GM18505 (cell line): ENCODE measurements around the gene UPF1.

Experiments used
- ATAC-seq: cut with Tn5 transposase; IDR thresholded peaks from one replicate; pipeline ENCODE4 v1.9.1; 2021; ENCODE audit not compliant: unreplicated experiment
- POLR2A ChIP-seq: IDR thresholded peaks from 4 replicates; pipeline ENCODE4 v1.6.1; 2011; ENCODE audit warnings: borderline replicate concordance; ENCODE audit not compliant: insufficient read depth, insufficient read length; ENCODE audit errors: extremely low read depth

The UPF1 gene

DNA sequence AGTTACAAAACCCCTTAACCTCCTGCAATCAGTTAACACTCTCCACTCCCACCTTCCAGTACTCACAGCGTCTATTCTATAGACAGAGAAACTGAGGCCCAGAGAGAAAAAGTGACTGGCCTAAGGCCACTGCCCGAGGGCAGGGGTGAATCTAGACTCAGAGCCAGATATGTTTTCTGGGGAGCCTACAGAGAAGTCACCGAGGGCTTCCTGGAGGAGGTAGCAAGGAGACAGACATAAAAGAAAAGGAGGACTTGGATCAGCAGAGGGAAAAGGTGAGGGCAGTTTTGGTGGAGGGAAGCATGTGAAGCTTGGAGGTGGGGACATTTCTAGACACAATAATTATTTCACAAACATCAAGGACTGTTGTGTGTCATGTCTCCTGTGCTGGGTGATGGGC is 39.1 kb upstream of the UPF1 start:
- TF ChIP-seq POLR2A: no peak
- no peak for ATAC-seq

DNA sequence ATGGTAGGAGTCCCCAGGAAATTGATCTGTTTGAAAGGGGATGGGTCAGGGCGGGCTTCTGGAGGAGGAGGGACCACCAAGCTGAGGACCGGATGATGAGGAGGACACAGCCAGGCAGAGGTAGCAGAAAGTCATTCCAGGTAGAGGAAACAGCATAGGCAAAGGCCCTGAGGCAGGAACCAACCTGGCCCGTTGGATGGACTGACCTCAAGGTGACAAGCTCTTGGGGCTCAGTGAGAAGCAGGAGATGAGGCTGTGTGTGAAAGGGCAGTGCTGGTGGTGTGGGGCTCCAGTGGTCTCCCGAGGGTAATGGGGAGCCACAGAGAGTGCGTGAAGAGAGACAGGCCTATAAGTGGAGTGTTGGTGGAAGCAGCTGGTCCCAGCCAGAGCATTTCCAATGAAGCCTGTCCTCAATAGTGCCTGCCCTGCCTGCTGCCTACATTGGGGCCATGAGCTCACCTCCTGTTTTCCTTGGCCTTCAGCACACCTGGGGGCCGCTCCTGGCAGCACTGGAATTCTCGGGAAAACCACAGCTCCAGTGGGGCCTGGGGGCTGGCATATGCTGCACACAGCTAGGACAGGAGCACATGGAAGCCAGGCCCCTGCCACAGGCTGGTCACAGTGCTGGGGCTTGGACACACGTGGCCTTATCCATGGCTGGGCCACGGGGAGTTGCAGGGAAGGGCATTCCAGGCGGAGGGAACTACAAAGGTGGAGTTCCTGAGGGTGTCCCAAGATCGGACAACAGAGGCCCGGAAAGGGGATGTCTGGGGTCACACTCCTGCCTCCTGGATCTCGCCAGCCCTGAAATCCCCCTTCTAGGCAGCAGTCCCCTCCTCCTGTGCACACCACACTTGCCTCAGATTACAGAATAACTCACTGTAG is 38.4 kb upstream of the UPF1 start:
- ATAC-seq: no peak
- TF ChIP-seq POLR2A: no peak

DNA sequence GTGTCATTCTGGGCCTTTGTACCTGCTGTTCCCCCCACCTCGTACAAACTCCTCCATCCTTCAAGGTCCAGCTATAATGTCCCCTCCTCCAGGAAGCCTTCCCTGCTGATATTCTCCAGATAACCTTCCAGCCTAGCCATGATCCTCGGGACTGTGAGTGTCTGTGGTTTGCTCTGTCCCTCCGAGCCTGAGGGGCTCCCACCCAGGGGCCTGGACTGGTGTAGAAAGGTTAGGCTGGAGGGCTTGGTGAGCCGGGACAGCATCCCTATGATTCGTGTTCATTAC is 37.8 kb upstream of the UPF1 start:
- TF ChIP-seq POLR2A: no peak
- no peak for ATAC-seq

DNA sequence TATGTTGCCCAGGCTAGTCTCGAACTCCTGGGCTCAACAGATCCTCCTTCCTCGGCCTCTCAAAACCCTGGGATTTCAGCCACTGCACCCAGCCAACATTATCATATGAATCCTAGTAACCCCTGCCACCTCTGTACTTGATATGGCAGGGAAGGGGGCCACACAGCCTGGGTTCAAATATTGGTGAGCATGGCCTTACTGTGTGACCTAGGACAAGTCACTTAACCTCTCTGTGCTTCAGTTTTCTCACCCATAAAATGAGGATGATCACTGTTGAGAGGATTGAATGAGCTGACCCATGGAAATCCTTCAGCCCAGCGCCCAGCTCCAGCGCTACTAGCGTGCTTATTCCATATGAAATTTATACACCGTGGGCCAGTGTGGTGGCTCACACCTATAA is 37.1 kb upstream of the UPF1 start:
- no peak for TF ChIP-seq POLR2A
- no peak for ATAC-seq

DNA sequence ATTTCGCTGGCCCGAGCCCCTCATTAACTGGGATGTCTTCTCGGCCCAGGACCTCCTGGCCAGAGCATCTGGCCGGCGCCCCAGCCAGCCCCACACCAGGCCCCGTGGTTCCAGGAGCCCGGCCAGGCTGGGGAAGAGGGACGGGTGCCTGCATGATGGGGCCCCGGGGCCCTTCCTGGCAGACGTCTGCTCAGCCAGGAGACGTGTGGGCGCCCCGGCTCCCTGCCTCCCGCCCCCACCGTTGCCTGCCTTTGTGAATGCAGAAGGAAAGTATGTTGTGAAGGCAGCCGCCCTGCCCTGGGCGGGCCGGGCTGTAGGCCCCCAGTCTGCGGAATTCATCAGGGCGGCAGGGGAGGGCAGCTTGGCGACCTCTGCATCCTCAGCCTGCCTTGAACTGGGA is 36.2 kb upstream of the UPF1 start:
- no peak for ATAC-seq
- TF ChIP-seq POLR2A: no peak

DNA sequence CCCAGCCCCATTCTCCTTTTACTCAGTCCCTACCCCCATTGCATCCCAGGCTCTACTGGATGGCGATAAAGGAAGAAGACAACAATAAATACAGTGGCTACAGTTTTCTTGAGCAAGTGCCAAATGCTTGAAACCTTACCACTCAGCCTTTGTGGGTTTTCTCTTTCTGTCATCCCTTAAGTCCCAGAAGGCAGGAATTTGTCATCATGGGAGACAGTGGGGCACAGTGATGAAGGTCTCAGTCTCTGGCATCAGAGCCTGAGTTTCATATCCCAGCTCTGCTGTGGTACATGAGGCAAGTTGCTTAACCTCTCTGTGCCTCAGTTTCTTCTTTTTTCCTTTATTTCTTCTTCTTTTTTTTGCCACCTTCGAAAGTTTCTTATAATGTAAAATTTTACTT is 35.5 kb upstream of the UPF1 start:
- no peak for ATAC-seq
- TF ChIP-seq POLR2A: no peak

DNA sequence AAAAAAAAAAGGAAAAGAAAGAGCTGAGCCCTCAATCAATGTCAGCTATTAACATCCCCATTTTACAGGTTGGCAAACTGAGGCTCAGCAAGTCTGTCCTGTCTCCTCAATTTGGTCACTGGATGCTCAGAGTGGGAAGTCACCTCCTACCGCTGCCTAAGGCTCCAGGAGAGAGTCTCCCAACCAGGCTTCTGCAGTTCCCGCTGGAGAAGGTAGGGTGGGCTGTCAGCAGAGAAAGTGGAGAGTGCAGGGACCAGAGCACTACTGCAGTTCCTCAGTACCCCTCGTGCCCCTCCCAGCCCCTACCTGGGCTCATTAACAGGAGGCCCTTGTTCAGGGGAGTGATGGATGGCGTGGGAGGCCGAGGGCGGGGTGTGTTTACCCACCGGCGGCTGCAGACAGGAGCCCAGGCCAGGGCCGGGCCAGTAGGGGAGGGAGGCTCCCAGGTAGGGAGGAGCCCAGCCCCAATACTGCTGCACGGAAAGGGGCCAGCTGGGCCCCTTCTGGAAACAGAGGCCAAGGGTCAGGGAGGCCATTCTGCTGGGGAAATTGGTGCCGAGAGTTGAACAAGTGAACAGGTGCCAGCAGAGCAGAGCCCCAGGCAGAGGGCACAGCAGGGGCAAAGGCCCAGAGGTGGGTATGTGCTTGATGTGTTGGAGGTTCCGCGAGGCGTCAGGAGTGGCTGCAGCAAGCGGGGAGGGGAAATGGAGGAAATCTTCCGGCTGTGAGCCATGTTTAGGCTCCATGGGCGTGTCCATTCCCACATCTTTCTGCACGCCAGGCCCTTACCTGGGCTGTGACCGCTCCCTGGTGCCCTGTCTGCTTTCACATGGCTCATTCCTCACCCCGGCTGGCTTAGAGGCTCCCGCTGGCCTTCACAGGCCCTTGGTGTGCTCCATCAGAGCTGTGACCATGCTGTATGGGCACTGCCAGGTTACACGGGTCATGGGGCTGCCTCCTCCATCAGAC is 33.1 kb upstream of the UPF1 start:
- TF ChIP-seq POLR2A: no peak
- no peak for ATAC-seq

DNA sequence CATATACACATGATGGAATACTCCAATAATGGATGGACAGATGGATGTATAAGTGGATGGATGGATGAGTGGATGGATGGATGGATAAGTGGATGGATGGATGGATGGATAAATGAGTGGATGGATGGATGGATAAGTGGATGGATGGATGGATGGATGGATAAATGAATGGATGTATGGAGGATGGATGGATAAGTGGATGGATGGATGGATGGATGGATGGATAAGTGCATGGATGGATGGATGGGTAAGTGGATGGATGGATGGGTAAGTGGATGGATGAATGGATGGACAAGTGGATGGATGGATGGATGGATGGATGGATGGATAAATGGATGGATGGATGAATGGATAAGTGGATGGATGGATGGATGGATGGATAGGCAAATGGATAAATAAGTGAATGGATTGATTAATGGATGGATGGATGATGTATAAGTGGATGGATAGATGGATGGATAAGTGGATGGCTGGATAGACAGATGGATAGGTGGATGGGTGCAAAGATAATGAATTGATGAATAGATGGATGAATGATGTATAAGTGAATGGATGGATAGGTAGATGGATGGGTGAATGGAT is 32.3 kb upstream of the UPF1 start:
- no peak for ATAC-seq
- TF ChIP-seq POLR2A: no peak

DNA sequence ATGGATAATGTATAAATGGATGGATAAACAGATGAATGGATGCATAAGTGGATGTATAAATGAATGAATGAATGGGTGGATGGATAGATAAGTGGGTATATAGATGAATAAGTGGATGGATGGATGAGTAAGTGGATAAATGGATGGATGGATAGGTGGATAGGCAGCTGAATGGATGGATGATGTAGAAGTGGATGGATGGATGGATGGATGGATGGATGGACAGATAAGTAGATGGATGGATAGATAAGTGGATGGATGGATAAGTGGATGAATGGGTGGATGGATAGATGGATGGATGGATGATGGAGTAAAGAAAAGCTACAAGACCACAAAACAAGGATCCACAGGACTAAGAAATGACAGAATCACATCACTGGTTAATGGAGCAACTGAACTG is 31.7 kb upstream of the UPF1 start:
- no peak for TF ChIP-seq POLR2A

DNA sequence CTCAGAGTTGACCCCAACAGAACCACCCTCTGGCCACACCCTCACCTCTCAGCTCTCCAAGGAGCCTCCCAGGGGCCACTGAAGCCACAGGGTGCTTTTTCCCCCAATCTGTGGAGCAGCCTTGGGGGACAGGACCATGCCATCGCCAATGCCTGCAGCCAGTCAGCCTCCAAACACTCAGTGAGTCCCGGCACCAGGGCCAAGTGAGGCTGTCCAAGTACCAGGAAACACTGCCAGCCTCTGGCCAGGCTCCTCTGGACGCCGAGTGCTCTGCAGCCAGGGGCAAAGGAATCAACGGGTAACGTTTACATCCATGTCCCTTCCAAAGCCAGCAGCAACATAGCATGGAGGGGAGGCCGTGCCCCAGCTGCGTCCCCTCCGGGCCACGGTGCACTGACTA is 31.1 kb upstream of the UPF1 start:
- TF ChIP-seq POLR2A: no peak
- no peak for ATAC-seq

More for the DNA sequence above, 31.7 kb upstream of the UPF1 start:
- no peak for ATAC-seq

DNA sequence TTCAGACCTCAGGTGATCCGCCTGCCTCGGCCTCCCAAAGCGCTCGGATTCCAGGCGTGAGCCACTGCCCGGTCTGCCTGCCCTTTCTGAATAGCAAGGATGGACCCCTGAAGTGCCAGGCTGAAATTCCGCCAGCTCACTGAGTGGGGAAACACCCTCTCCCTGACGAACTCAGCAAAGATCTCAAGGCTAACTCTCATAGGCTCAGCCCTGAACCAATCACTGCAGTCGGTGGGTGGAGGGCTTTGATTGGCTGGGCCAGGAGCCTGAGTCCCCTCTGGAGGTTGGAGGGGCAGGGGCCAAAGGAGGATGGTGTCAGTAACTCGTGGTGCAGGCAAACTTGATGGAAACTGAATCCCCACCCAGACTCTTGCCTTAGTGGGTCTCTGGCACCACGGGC is 29.4 kb upstream of the UPF1 start:
- TF ChIP-seq POLR2A: no peak
- ATAC-seq: no peak

DNA sequence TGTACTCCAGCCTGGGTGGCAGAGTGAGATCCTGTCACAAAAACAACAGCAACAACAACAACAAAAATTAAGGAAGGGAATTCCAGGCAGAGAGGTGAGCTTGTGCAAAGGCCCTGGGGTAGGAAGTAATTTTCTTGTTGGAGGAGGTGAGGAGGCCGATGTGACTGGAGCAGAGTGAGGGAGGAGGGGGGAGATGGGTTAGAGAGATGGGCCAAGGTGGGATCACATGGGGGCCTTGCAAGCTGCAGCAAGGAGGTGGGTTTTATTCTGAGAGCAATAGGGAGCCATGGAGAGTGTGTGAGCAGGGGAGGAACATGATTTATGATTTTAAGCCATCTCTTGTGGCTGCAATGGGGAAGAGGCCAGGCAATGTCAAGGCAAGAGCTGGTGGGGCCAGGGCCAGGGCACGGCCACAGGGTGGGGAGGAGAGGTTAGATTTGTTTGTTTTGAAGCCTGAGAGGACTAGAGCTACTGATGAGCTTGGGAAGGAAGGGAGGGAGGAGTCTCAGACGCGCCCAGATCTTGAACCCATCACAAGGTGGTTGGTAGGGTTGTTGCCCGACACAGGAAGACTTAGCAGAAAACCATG is 28.1 kb upstream of the UPF1 start:
- ATAC-seq: no peak

DNA sequence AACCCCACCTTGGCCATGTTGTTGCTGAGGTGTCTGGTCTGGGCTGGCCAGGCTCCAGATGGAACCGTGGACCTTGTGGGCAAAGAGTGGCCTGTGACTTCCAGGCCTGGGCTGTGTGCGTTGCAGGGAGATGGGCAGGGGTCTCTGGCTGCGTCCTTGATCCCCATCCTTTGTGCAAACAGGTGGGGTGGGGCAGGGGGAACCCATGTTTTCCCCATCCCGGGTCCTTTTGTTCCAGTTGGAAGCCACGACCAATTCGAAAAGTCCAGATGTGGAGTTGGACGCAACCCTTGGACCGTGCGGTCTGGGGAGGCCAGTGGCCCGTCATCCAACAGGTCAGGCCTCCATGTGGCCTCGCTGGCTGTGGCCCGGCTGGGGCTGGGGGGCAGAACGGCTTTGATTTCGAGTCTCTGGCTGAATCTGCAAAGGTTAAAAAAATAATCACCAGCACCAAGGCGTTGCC is 27.6 kb upstream of the UPF1 start:
- no peak for ATAC-seq
- TF ChIP-seq POLR2A: no peak

More for the DNA sequence above, 28.1 kb upstream of the UPF1 start:
- no peak for TF ChIP-seq POLR2A
